Stimulated activated CD8-positive, alpha-beta memory T cell treated with anti-CD3 and anti-CD28 coated beads, Interleukin-12 subunit alpha, Interleukin-12 subunit beta, amount 100 ng/mL, for 4 hours (primary cell): ENCODE data around the gene PTBP1.

ENCODE experiments used
- DNase-seq: peaks from one replicate; pipeline ENCODE4 v3.0.0-alpha.2; 2020; ENCODE audit warnings: low read depth

Gene PTBP1

DNA sequence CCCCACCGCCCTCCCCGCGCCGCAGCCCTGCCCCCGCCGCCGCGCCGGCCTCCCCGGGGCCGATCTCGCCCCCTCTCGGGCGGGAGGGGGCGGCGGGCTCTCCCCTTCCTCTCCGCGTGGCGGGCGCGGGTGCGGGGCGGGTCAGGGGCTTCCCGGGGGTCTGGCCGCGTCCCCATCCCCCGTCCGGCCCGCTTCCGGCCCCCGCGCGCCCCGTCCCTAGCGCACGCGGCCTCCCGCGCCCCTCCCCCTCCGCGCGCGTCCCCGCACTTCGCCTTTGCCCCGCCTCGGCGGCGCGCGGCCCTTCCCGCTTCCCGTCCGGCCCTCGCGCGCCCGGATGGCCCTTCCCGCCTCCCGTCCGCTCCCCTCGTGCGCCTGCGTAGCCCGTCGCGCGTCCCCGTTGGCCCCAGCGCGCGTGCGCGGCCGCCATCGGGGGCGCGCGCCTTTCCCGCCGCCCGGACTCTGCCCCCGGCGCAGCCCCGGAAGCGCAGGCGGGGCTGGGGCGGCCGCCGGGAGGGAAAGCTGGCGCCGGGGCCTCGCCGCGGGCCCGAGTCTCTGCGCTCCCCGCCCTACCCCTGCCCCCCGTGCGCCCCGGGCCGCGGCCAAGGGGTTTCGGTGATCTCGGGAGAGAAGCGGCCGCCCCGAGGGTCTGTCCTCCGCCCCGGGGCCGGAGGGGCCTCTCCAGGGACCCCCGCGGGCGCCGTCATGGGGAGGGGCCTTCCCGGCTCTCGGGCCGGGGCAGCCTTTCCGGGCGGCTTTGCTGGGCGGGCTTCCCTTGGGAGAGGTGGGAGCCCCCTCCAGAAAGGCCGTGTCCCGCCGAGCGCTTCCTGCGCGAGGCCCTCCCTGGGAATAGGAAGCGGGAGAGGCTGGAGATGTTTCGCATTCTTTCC is 519 bp downstream of the PTBP1 start:
- peak; percentile 75 for DNase-seq

DNA sequence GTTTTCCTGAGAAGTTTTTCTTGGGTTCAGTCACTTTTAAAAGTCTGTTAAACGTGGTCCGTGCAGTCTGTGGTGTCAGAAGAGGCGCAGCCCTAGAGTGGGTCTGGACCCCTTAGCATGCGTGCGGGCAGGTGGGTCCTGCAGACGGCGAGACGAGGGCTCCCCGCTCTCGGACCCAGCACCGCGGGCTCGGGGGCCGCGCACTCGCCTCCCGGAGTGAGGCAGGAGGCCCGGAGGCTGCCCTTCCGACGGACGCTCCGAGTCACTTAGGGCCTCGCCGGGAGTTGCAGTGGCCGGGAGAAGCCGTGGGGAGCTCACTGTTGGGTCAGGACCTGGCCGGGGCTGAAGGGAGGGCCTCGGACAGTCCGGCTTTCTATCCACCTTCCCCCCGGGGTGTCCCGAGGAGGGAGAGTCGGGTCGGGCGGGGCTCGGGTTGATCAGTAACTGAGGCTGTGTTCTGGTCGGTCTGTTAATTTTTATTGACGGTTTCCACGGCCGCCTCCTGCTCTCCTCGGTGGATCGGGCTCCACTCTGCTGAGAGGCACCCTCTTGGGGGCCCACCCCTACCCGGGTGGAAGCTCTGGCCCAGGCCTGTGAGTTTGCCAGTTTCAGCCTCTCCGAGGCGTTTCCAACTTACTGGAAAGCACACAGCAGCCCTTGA is 1.3 kb downstream of the PTBP1 start:
- no peak for DNase-seq

DNA sequence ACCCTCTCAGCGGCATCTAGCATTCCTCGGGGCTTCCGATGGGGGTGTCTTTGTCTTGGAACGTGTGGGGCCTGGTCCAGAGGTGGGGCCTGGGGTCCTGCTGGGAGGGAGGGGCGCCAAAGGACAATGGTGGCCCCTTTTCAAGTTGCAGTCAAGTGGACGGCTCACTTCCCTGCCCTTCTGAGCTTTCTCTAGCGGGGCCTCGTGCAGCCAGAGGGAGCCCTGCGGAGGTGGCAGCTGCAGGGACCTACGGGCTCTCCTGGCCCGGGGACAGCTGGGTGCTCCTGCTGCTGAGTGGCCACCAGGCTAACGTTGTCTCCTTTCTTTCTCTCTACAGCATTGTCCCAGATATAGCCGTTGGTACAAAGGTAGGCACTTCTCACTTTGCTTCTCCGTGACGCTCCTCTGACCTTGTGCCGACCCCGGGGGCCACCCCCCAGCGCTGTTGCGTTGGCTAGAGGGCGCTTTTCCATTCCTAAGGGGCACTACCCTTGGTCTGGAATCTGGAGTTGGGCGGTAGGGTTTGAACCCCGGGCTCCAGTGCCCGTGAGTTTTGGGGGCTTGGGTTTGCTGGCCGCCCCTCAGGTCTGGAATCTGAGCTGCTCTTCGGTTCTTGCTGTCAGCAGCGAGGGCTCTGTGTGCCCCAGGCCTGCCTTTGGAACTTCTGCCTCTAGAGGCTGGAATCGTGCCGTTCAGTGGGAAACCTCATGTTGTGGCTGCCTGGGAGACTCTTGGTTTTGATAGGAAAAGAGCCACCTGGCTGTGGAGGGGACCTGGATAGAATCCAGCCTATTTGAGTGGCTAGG is 2.0 kb downstream of the PTBP1 start:
- no peak for DNase-seq

DNA sequence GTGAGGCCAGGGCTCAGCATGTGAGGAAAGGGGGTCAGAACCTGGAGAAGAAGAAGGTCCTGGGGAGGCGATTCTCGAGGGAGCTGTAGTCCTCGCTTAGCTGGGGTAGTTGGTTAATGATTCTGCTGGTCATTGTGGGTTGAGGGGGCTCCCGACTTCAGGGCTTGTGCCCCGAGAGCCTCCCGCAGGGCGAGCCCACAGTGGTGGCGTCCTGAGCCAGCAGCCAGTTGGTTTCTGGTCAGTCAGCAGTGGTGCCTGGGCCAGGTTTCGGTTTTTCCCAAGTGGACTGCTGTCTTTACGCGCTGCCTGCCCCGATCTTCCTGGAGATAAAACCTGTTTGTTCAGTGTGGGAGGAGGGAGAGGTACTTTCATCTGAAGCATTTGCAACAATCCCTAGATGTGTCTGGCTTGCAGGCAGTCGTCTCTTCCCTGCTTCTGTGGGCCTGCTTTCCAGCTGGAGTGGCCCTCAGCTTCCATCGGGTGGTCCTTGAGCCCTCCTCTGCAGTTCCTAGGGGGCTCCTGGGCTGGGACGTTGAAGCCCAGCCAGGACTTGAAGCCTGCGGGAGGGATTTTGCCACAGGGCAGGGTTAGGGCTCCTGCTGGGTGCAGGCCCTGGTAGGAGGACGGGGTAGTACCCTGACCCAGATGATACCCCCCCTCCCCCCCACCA is 3.2 kb downstream of the PTBP1 start:
- DNase-seq, result no peak

DNA sequence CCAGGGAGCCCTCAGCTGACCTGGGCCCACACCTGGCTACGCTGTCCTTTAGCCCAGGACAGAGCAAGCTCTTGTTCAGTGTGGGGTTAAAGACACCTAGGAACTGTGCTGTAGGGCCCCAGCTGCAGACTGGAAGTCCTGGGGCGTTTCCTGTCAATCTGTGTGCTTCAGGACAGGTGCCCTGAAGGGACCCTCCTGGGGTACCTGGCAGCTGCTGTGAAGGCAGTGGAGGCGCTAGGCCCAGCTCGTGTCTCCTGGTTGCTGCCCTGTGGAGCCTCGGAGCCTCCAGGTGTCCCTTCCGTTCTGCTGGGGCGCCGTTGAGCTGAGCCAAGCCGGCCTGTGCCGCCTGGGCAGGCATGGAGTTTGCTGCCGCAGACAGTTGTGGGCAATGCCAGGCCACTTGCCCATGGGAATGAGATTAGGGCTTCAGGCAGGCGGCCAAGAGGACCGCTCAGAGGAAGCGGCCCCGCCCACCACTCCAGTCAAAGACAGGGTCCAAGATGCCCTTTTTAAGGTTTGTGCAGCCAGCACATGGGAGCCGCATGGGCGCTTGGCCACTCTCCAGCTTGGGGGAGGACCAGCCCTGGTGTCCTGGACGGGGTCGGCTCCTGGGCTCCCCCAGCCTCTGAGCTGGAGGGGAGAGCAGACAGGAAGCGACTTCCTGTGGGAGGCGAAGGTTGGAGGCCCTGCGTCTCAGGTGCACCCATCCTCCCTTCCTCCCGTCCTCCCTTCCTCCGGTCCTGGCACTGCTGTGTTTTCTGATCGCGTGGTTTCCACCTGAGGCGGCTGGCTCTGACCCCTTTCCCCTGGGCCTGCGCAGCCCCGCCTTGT is 4.0 kb downstream of the PTBP1 start:
- no peak for DNase-seq

DNA sequence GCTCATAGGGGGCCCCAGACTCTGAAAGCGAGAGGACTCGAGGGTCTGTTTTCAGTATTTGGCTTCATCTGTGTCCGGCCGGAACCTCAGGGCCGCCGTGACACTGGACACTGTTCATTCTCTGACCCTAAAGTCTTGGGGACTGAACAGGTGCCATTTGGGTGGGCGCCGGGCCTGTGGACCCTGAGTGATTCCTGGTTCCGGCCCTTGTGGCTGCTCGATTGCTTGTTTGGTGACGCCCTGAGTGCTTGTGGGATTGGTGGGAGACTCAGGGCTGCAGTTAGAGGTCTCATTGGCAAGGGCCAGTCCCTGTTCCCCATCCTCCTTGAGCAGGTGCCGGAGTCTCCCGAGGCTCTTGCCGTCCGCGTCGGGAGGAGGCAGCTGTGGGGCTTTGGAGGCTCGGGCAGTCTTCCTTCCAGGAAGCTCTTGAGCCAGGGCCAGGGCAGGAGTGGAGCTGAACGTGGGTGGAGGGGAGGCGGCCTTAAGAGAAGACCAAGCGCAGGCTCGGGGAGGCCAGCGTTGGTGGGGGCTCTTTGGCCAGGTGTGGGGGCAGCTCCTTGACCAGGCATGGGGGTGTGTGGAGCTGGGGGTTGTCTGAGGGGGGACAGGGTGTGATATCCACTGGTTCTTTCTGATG is 4.7 kb downstream of the PTBP1 start:
- no peak for DNase-seq

DNA sequence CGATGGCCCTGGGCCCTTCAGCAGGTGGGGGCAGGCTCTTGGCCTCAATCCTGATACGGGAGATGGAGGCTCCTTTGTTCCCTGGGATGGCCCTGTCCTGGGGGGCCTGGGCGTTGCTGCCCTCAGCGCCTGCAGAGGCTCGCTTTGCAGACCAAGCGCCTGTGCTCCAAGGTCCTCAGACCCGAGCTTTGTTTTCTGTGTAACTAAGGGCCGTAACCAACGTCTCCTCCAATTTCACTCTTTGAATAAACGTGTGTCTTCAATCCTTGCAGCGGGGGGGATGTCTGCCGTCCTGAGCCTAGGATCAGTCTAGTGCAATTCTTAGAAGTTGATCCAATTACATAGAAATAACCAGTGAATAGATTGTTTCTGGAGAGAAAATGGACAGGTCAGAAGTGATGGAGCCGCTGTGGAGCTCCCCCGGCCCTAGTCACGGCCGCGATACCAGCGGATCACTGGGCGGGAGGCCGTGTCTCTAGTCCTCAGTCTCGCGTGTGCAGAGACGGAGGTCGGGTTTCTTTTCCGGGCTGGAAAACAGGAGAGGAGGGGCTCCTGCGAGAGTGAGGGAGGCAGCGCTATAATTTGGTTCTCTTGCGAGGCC is 5.3 kb downstream of the PTBP1 start:
- no peak for DNase-seq

DNA sequence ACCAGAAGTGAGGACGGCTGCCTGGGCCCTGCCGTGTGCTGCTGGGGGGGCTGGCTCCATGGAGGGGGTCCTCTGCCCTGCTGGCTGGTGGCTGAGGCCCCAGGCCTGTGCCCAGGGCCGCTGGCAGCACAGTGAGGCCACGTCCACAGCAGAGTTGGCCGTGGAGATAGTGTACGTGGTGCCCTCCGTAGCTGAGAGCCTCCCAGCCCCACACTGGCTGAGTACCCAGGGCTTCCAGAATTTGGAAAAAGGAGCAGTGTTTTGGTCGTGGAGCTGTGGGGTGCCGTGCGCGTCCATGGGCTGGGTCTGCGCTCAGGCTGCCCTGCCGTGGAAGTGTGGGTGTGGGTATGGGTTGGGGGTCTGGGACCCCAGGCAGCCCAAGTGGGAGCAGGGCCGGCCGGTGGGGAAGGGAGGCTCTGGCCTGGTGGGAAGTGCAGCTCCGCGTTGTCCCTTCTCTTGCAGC is 5.9 kb downstream of the PTBP1 start:
- no peak for DNase-seq

DNA sequence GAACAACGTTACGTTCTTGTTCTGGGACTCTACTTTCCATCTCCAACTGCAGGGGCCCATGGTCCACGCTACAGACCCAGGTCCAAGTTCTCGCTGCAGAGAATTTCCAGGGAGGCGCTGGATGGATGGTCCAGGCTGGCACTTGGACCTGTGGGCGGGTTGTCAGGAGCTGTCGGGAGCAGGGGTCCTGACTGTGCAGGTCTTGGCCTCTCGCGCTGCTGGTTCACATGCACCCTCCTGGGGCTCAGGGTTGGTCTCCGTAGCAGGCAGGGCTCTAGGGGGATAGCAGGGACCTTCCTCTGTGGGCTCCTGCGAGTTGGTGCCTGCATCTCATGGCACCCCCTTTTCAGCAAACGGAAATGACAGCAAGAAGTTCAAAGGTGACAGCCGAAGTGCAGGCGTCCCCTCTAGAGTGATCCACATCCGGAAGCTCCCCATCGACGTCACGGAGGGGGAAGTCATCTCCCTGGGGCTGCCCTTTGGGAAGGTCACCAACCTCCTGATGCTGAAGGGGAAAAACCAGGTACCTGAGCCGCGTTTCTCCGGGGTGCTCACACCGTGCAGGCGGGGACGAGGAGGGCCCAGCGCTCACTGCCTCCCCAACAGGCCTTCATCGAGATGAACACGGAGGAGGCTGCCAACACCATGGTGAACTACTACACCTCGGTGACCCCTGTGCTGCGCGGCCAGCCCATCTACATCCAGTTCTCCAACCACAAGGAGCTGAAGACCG is 6.6 kb downstream of the PTBP1 start:
- DNase-seq, result no peak

DNA sequence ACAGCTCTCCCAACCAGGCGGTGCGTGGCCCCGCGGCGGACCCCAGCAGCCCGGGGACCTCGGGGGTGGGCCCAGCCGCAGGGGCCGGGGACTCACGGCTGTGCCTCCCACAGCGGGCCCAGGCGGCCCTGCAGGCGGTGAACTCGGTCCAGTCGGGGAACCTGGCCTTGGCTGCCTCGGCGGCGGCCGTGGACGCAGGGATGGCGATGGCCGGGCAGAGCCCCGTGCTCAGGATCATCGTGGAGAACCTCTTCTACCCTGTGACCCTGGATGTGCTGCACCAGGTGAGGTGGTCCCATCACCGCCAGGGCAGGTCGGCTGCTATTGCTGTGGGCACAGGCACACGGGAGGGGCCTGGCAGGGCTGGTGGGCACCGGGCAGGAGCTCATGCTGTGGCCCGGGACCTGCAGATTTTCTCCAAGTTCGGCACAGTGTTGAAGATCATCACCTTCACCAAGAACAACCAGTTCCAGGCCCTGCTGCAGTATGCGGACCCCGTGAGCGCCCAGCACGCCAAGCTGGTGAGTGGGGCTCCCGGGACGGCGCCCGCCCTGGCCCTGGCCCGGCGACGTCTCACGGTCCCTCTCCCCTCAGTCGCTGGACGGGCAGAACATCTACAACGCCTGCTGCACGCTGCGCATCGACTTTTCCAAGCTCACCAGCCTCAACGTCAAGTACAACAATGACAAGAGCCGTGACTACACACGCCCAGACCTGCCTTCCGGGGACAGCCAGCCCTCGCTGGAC is 7.3 kb downstream of the PTBP1 start:
- DNase-seq, result no peak

DNA sequence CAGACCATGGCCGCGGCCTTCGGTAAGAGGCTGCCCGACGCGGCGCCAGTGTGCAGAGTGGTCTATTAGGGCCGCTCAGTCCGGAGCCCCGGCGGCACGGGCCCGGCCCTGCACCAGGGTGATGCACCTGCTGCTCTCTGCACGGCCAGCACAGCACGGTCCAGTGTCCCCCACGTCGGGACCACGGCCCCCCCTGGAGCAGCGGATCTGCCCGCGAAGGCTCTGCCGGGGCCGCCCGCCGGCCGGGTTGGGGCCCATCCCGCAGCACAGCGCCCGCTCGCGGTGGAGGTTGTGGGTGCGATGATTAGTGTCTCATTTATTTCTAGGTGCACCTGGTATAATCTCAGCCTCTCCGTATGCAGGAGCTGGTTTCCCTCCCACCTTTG is 7.9 kb downstream of the PTBP1 start:
- no peak for DNase-seq

DNA sequence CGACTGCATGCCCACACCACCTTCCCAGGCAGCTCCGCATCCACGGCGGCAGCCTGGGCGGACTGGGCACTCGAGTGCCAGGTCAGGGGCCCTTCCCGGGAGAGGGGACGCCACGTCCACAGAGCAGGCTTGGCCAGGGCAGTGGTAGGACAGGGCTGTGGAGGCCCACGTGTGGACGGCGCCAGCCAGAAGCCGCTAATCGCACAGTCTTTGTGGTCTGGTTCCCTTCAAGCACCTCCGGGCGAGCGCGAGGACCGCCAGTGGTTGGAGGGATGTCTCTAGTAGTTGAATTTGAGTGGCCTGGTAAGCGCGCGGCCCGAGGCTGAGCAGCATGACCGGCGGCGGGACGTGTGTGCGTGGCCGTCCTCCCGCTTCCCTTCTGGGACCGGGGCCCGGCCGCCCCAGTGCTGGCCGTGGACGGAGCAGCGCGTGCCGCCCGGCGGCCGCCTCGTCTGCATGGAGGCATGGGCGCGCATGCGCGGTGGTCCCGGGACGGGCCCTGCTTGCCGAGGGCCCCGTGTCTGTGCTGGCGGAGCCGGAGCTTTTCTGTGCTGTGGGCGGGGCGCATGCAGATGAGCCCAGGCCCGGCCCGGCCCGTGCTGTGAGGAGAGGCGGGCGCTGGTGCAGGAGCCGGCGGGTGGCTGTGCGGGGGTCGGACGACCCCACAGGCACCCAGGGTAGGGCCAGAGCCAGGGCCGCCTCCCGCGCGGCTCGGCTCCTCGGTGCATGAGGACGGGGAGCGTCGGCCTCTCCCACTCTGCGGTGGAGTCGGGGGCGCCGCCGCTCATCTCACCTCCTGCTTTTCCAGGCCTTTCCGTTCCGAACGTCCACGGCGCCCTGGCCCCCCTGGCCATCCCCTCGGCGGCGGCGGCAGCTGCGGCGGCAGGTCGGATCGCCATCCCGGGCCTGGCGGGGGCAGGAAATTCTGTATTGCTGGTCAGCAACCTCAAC is 8.6 kb downstream of the PTBP1 start:
- DNase-seq, result no peak

DNA sequence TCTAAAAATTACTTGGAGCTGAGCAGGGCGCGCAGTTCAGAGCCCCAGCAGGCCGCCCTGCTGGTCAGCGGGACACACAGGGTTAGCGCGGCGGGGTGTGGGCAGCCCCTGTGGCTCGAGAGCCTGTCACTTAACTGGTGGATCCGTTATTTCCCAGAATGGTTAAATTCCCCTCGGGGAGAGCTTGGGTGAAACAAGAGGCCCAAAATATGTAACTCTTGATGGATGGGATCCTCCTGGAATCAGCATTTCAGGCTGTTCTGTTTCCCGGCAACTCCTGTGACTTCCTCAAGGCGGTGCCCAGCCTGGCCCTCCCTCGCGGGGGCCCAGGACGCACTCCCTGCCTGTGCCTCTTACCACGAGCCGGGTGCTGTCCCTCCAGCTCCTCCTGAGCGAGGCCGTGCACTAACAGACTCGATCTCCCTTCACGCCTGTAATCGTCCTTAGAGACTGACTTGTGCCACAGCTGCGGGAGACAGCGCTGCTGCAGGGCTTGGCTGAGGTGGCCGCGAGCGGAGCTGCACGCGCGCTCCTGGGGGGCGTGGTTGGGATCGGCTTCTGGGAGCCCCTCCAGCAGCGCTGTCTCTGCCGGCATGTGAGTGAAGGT is 9.7 kb downstream of the PTBP1 start:
- DNase-seq, result no peak

DNA sequence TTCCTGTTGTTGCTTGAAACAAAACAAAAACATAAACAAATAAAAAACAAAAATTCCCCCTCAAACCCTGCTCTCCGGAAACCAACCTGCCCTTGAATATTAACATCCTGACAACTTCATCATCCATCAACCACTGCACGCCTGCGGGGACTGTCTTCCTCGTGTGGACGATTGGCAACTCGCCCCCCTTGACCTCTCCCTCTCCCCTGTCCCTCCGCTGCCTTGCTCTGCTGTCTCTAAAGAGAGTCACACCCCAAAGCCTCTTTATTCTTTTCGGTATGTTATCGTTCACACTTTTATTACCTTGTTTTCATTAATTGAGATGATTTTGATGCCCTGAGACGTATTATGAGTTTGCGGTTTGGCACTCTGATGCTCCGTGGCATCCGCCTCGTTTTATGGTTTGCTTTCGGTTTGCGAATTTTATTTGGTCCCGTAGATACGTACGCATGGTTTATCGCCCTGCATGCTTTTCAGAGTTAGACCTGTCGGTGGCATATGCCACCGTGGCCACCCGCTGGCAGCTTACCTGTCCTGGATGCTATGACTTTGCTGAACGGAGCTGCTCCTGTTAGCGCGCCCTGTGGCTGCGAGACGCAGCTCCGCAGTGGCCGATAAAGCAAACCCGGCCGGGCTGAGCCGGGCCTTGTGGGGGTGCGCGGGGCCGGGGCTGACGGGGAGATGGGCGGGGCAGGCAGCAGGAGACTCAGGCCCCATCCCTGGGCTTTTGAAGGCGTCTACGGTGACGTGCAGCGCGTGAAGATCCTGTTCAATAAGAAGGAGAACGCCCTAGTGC is 10.6 kb downstream of the PTBP1 start:
- DNase-seq, result no peak

DNA sequence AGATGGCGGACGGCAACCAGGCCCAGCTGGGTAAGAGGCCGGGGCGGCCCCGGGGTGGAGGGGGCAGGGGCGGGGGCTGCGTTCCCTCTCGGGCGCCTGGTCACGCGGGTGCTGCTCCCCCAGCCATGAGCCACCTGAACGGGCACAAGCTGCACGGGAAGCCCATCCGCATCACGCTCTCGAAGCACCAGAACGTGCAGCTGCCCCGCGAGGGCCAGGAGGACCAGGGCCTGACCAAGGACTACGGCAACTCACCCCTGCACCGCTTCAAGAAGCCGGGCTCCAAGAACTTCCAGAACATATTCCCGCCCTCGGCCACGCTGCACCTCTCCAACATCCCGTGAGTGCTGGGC is 11.1 kb downstream of the PTBP1 start:
- no peak for DNase-seq

DNA sequence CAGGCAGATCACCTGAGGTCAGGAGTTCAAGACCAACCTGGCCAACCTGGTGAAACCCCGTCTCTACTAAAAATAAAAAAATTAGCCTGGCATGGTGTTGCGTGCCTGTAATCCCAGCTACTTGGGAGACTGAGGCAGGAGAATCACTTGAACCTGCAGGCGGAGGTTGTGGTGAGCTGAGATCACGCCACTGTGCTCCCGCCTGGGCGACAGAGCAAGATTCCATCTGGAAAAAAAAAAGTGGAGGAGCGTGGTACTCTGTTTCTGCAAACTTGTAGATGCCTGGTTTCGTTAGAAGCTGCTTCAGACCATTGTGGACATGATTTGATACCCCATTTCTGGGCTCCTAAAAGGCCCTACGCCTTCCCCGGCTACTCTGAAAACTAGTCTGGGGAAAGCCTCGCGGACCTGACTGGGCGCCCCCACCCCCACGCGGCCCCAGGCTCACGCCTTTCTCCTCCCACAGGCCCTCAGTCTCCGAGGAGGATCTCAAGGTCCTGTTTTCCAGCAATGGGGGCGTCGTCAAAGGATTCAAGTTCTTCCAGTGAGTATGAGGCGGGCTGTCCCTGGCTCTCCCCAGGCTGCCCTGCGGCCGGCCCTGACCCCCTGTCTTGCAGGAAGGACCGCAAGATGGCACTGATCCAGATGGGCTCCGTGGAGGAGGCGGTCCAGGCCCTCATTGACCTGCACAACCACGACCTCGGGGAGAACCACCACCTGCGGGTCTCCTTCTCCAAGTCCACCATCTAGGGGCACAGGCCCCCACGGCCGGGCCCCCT is 13.0 kb downstream of the PTBP1 start:
- DNase-seq, result no peak
